ENCODE results near the gene SMIM22. TPM values are rescaled to one million over a fixed set of nuclear protein-coding genes. Genes with fewer than 3 reads are reported as not detected.

SMIM22 gene
- polyA plus RNA-seq, 12 donors: 0.21 to 1.2 (median 0.36) TPM; not detected in 7

- DNase-seq: no peak
Observed at GRCh38 chr16:4795828-4796572, 831 bp downstream of the SMIM22 start.

- DNase-seq: no peak
Observed at GRCh38 chr16:4796982-4797804, 2.0 kb downstream of the SMIM22 start.

- no peak for DNase-seq
Observed at GRCh38 chr16:4797805-4798252, 2.7 kb downstream of the SMIM22 start.

- no peak for DNase-seq
Observed at GRCh38 chr16:4798456-4798855, 3.3 kb downstream of the SMIM22 start.

- no peak for DNase-seq
Observed at GRCh38 chr16:4799171-4799855, 4.1 kb downstream of the SMIM22 start.

GRCh38 chr16:4800290-4801041 is 5.3 kb downstream of the SMIM22 start:
- DNase-seq: no peak

- no peak for DNase-seq
Observed at GRCh38 chr16:4801051-4801961, 6.1 kb downstream of the SMIM22 start.

GRCh38 chr16:4801962-4802658 is 6.9 kb downstream of the SMIM22 start, which contains the start of gene ROGDI:
Gene ROGDI (minus strand): TSS chr16:4802633. CDS start chr16:4802571, 62 bp downstream.
- no peak for DNase-seq

GRCh38 chr16:4802659-4803287 is 7.6 kb downstream of the SMIM22 start:
- DNase-seq: peak; percentile 91

GRCh38 chr16:4803401-4803844 is 8.3 kb downstream of the SMIM22 start:
- no peak for DNase-seq

GRCh38 chr16:4803898-4804762 is 9.0 kb downstream of the SMIM22 start:
- DNase-seq: no peak

- no peak for DNase-seq
Observed at GRCh38 chr16:4805231-4805630, 10.1 kb downstream of the SMIM22 start.

GRCh38 chr16:4806280-4806679 is 11.1 kb downstream of the SMIM22 start:
- no peak for DNase-seq

GRCh38 chr16:4811242-4811641 is 16.1 kb downstream of the SMIM22 start:
- DNase-seq: no peak

GRCh38 chr16:4811773-4812172 is 16.6 kb downstream of the SMIM22 start:
- no peak for DNase-seq

- no peak for DNase-seq
Observed at GRCh38 chr16:4813251-4814003, 18.3 kb downstream of the SMIM22 start.

GRCh38 chr16:4814046-4814445 is 18.9 kb downstream of the SMIM22 start:
- no peak for DNase-seq
